Hippocampal formation (tissue), 2 donors: ENCODE results near the gene POPDC3.

Source experiments
- DNase-seq, 2 donors: peaks; one replicate each; lab custom pipeline; 2025; lab: John Stamatoyannopoulos, UW

The POPDC3 gene

GRCh38 chr6:105152880-105153279, 26.9 kb downstream of the POPDC3 start:
- no peak for DNase-seq

DNA sequence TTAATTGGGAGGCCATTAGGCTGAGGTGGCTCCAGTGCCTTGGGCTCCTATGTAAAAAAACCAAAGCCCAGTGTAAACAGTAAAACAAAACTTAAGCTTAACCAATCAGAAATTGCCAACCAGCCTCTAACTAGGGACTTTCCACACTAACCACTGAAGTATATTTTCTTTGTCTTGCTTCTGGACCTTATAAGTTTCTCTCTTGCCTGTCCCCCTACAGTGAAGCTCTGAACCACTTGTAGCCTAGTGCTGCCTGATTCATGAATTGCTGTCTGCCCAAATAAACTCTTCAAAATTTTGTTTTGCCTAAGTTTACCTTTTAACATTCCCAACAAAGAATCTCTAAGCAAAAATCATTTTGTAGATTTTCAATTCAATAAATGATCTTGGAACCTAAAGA, 28.2 kb downstream of the POPDC3 start:
- no peak for DNase-seq

- no peak for DNase-seq
These were observed 41.7 kb downstream of the POPDC3 start for GRCh38 chr6:105138141-105138540.

DNA sequence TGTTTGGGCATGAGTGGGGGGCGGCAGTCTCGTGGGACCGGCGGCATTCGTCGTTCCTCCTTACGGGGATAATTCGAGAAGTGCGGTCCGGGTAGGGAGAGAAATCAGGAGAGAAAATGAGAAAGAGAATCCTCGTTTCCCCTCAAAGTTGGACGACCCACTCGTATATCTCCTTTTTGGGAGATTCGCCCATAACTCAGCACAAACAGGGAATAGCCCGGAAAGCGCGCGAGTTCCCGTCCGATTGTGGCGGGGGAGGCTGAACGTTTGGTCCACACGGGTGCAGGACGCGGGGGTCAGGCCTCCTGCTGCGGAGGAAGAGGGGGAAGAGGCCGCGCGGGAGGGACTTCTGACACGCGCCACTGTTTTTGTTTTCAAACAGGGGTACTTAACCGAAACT, 42.4 kb downstream of the POPDC3 start:
- DNase-seq, result no peak

- peak; percentile 36 to 78 for DNase-seq
These were observed 43.1 kb downstream of the POPDC3 start for GRCh38 chr6:105136431-105137350.

GRCh38 chr6:105135907-105136430, 43.8 kb downstream of the POPDC3 start:
- peak in 1 of 2 donors; percentile 3 for DNase-seq

DNA sequence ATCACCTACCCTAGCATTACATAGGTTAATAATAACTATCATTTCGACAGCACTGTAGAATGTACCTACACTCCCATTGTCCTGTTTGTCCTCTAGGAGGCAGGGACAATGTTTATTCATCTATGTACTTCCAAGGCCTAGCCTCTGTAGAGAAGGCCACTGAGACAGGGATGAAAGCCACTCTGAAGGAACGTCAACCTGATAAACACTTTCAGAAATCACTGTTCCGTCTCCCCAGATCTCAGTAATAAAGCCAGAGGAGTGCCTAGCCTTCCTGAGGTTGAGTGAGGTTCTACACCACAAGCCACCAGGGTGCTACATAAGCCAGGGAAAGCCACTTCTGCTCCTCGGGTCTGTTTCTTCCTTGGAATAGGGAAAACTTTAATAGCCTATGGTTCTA, 44.8 kb downstream of the POPDC3 start:
- peak in 1 of 2 donors; percentile 40 for DNase-seq

- no peak for DNase-seq
These were observed 57.1 kb downstream of the POPDC3 start for GRCh38 chr6:105122717-105123116.

- DNase-seq, result no peak
These were observed 57.8 kb downstream of the POPDC3 start for GRCh38 chr6:105121981-105122380.

GRCh38 chr6:105120570-105120969, 59.2 kb downstream of the POPDC3 start:
- DNase-seq, result no peak

DNA sequence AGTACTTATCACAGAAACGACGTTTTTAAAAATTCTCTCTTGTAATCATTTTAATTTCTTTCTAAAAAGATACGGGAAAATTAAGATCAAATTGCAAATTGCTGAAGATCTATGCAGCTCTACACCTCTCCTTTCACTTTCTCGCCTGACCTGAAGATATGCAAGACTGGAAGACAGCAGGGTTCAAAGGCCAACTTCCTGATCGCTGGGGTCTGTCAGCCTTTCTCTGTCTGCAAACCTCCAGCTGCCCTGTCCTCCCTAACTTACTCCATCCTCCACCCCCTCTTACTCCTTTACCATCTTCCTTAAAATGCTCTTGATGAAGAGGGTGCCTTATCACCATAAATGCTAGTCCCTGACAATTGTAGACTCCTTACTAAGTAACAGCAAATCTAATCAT, 63.7 kb downstream of the POPDC3 start:
- no peak for DNase-seq

GRCh38 chr6:105113422-105113821, 66.4 kb downstream of the POPDC3 start:
- no peak for DNase-seq

DNA sequence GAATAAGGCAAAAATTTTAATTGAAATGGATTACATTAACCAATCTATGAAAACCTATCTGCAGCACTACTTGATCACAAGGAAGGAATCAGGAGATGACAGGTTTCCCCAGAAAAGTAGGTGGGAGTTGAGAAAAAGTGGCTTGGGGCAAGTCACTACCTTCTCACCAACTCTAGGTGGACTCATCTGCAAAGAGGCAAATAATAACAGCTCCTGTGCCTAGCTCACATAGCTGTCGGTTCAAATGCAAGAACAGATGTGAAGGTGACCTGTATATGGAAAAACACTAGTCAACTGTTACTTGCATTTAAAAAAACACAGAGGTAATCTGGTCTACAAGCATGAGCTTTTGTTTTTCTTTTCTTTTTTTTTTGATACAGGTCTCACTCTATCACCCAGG, 67.2 kb downstream of the POPDC3 start:
- no peak for DNase-seq

DNA sequence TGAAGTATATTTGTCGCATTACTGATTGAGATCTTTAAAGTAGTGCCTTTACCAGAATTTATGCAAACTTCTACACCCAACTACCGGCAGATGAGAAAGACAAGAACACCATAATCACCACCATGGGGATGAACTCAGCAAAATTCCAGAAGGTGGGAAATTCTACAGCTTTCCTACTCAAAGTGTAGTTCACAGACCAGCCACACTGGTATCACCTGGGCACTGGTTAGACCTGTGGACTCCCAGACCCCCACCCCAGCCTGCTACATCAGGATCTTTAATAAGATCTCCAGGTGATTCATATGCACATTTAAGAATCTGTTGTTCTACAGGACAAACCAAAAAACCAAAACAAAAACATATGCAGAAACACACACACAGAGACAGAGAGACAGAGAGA, 67.9 kb downstream of the POPDC3 start:
- DNase-seq, result no peak

GRCh38 chr6:105111105-105111504, 68.7 kb downstream of the POPDC3 start:
- no peak for DNase-seq

GRCh38 chr6:105109955-105110895, 69.6 kb downstream of the POPDC3 start:
- no peak for DNase-seq

DNA sequence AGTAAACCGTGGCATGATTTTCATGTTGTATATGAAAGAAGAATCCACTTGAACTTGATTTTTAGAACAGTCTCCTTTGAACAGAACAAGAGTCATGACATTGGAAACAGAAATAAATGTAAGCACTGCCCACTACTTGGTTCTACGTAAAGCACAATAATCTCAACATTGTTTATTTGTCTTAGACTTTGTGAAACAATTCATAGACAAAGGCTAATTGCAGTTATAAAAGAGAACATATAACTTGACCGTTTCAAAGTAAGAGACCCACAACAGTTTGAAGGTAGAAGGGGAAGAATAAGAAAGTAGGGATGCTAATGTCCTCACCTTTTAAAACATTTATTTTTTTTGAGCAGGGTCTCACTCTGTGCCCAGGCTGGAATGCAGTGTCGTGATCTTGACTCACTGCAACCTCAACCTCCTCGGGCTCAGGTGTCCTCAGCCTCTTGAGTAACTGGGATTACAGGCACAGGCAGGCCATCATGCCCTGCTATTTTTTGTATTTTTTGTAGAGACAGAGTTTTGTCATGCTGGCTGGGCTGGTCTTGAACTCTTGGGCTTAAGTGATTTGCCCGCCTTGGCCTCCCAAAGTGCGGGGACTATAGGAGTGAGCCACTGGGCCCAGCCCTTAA, 71.1 kb downstream of the POPDC3 start:
- no peak for DNase-seq
